GM19463 (cell line): ENCODE data around the gene PPP1R12B.
"Not testable (repeated sequence)": the region's sequence is repeated elsewhere in the genome, so short reads cannot be mapped to it uniquely, and the experiment has no call there.

Source experiments
- ATAC-seq: cut with Tn5 transposase; IDR thresholded peaks from one replicate; pipeline ENCODE4 v1.9.1; 2021; ENCODE audit warnings: mild to moderate bottlenecking, moderate library complexity; ENCODE audit not compliant: unreplicated experiment

Gene PPP1R12B

GRCh38 chr1:202480640-202481039, 132.1 kb downstream of the PPP1R12B start:
- ATAC-seq: not testable (repeated sequence)

GRCh38 chr1:202483362-202483761, 134.9 kb downstream of the PPP1R12B start:
- ATAC-seq: not testable (repeated sequence)

GRCh38 chr1:202484032-202484431, 135.5 kb downstream of the PPP1R12B start:
- ATAC-seq: not testable (repeated sequence)

- ATAC-seq: not testable (repeated sequence)
These were observed 136.3 kb downstream of the PPP1R12B start for GRCh38 chr1:202484820-202485219.

- ATAC-seq: peak; percentile 69
These were observed 139.7 kb downstream of the PPP1R12B start for GRCh38 chr1:202488178-202488649.

- ATAC-seq: not testable (repeated sequence)
These were observed 140.6 kb downstream of the PPP1R12B start for GRCh38 chr1:202489101-202489500.

- ATAC-seq: not testable (repeated sequence)
These were observed 144.6 kb downstream of the PPP1R12B start for GRCh38 chr1:202493112-202493511.

- ATAC-seq: no peak
These were observed 150.0 kb downstream of the PPP1R12B start for GRCh38 chr1:202498542-202498941.

- ATAC-seq: not testable (repeated sequence)
These were observed 151.5 kb downstream of the PPP1R12B start for GRCh38 chr1:202499997-202500396.

- ATAC-seq: no peak
These were observed 152.8 kb downstream of the PPP1R12B start for GRCh38 chr1:202501281-202501680.

- ATAC-seq: no peak
These were observed 156.9 kb downstream of the PPP1R12B start for GRCh38 chr1:202505356-202505755.

GRCh38 chr1:202505880-202506575, 157.5 kb downstream of the PPP1R12B start:
- ATAC-seq: not testable (repeated sequence)

- not testable (repeated sequence) for ATAC-seq
These were observed 160.4 kb downstream of the PPP1R12B start for GRCh38 chr1:202508863-202509262.

- ATAC-seq: not testable (repeated sequence)
These were observed 165.4 kb downstream of the PPP1R12B start for GRCh38 chr1:202513875-202514274.

- ATAC-seq: no peak
These were observed 168.0 kb downstream of the PPP1R12B start for GRCh38 chr1:202516434-202516877.

- ATAC-seq: not testable (repeated sequence)
These were observed 168.6 kb downstream of the PPP1R12B start for GRCh38 chr1:202517146-202517545.

GRCh38 chr1:202518180-202518579, 169.7 kb downstream of the PPP1R12B start:
- ATAC-seq: not testable (repeated sequence)

- ATAC-seq: not testable (repeated sequence)
These were observed 170.4 kb downstream of the PPP1R12B start for GRCh38 chr1:202518905-202519304.

GRCh38 chr1:202520129-202520856, 171.8 kb downstream of the PPP1R12B start:
- not testable (repeated sequence) for ATAC-seq

- not testable (repeated sequence) for ATAC-seq
These were observed 172.3 kb downstream of the PPP1R12B start for GRCh38 chr1:202520857-202521216.

GRCh38 chr1:202521484-202521883, 173.0 kb downstream of the PPP1R12B start:
- ATAC-seq: not testable (repeated sequence)

GRCh38 chr1:202521886-202522285, 173.4 kb downstream of the PPP1R12B start:
- no peak for ATAC-seq
